Measurements from ENCODE around the gene MPV17L2. TPM values are rescaled to one million over a fixed set of nuclear protein-coding genes. Genes with fewer than 3 reads are reported as not detected.

MPV17L2 gene
- total RNA-seq, 1 experiment from 2014 or later = 42.3 TPM

DNA sequence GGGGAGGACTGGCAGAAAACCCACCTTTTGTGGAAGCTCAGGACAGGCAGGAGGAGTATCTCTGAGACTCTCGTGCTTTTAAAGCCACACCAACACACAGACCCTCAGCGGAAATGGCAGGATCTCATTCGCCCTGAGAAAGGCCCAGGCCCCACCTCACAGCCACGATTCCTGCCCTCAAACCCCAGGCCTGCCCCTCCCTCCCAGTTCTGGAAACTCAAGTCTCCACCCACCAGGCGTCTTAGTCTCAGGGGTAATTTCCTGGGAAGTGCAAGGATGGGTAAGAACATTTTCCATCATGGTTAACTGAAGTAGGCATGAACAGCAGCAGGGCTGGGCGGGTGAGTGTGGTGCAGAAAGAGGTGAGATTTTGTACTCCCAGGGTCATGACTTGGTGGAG is 41.2 kb downstream of the MPV17L2 start:
- DNase-seq (ENCODE audit: low spot score) = no peak

DNA sequence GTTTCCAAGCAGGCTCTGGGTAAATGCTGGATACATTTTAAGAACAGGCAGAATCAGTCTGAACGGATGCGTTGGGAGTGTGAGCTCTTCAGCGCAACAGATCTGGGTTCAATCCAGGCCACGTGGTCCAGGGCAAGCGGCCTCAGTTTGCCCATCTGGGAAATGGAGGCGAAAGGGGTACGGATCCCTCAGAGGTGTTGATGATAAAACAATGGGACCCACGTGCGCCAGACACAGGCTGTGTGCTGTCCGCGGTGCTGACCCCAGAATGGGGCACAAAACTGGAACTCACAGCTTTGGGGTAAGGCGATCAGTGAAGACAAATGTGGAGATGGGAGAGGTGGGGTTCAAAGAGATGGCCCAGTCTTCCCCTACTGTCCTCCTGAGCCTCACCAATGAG is 46.3 kb downstream of the MPV17L2 start:
- DNase-seq (ENCODE audit: low spot score) = no peak

DNA sequence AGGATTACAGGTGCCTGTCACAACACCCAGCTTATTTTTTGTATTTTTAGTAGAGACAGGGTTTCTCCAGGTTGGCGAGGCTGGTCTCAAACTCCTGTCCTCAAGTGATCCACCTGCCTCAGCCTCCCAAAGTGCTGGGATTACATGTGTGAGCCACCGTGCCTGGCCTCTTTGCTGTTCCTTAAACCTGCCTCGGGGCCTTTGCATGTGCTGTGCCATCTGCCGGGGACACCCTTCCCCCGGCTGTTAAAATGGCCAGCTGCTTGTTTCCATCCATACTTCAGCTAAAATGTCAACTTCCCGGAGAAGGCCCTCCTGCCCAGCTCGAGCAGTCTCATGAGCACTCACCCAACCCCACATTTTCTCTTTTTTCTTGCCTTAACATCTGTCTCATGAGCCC is 52.3 kb downstream of the MPV17L2 start:
- DNase-seq (ENCODE audit: low spot score) = no peak

Small RNAs within 50 kb of the gene (small RNA-seq; reads per million reads assigned to genes)
- not detected for gene IFI30

Other genes starting within 250 kb of the MPV17L2 start
- 0.13 and 0.28 TPM in 2 replicates for gene KCNN1, start 226.1 kb upstream of the MPV17L2 start, total RNA-seq (2014; rRNA removed; shearing (Covaris generic))
- 39.1 and 40.5 TPM in 2 replicates for gene ARRDC2, start 185.0 kb upstream of the MPV17L2 start, total RNA-seq (2014; rRNA removed; shearing (Covaris generic))
- gene IL12RB1, start 106.3 kb upstream of the MPV17L2 start, total RNA-seq (2014; rRNA removed; shearing (Covaris generic)) = not detected in 2 replicates
- 8.6 and 13.8 TPM in 2 replicates for gene MAST3, start 95.4 kb upstream of the MPV17L2 start, total RNA-seq (2014; rRNA removed; shearing (Covaris generic))
- 26.4 and 37.7 TPM in 2 replicates for gene PIK3R2, start 40.1 kb upstream of the MPV17L2 start, total RNA-seq (2014; rRNA removed; shearing (Covaris generic))
- 58.9 and 74.6 TPM in 2 replicates for gene IFI30, start 19.4 kb upstream of the MPV17L2 start, total RNA-seq (2014; rRNA removed; shearing (Covaris generic))
- gene RAB3A, start 10.8 kb downstream of the MPV17L2 start, total RNA-seq (2014; rRNA removed; shearing (Covaris generic)) = 1.2 and 2.7 TPM in 2 replicates
- gene PDE4C, start 33.2 kb downstream of the MPV17L2 start, total RNA-seq (2014; rRNA removed; shearing (Covaris generic)) = 3.4 TPM in 1 of 2 replicates, not detected in the other
- gene IQCN, start 81.2 kb downstream of the MPV17L2 start, total RNA-seq (2014; rRNA removed; shearing (Covaris generic)) = 0.71 and 1.1 TPM in 2 replicates
- gene JUND, start 88.4 kb downstream of the MPV17L2 start, total RNA-seq (2014; rRNA removed; shearing (Covaris generic)) = 379 and 438 TPM in 2 replicates
- 733 and 750 TPM in 2 replicates for gene LSM4, start 129.9 kb downstream of the MPV17L2 start, total RNA-seq (2014; rRNA removed; shearing (Covaris generic))
- gene PGPEP1, start 147.4 kb downstream of the MPV17L2 start, total RNA-seq (2014; rRNA removed; shearing (Covaris generic)) = 13.6 and 18.9 TPM in 2 replicates
- gene GDF15, start 192.9 kb downstream of the MPV17L2 start, total RNA-seq (2014; rRNA removed; shearing (Covaris generic)) = 529 and 584 TPM in 2 replicates
- not detected in 2 replicates for gene LRRC25, start 204.4 kb downstream of the MPV17L2 start, total RNA-seq (2014; rRNA removed; shearing (Covaris generic))
- 78.0 and 87.1 TPM in 2 replicates for gene SSBP4, start 226.2 kb downstream of the MPV17L2 start, total RNA-seq (2014; rRNA removed; shearing (Covaris generic))
- 5.3 and 14.9 TPM in 2 replicates for gene ISYNA1, start 244.9 kb downstream of the MPV17L2 start, total RNA-seq (2014; rRNA removed; shearing (Covaris generic))

Measured in HT-29 (cell line).